BJ (cell line): ENCODE data around the gene SRI. TPM values are rescaled to one million over a fixed set of nuclear protein-coding genes. Genes with fewer than 3 reads are reported as not detected.

ENCODE experiments used
- CTCF ChIA-PET: fragments of 350-600 bp; formaldehyde crosslinking; extraction: SDS; loops from one replicate; lab custom pipeline; 2021; ENCODE audit warnings: antibody characterized with exemption, inconsistent platforms; lab: Yijun Ruan, JAX
- POLR2A ChIA-PET: fragments of 300-600 bp; sonication (Branson Sonifier 250); formaldehyde crosslinking; extraction: SDS; loops from one replicate; lab custom pipeline; 2021; ENCODE audit warnings: antibody characterized with exemption; lab: Charles Lee
- DNase-seq: peaks from one replicate; pipeline ENCODE4 v3.0.0-alpha.2; 2011; ENCODE audit warnings: low read depth
- H3K27me3 ChIP-seq: 2 replicates; pipeline ENCODE4 v1.6.0; 2011; ENCODE audit warnings: low read length; ENCODE audit not compliant: control insufficient read depth, insufficient read depth
- H3K36me3 ChIP-seq: 2 replicates; pipeline ENCODE4 v1.5.1; 2011; ENCODE audit warnings: low read length; ENCODE audit not compliant: control insufficient read depth, insufficient read depth
- H3K4me3 ChIP-seq: 2 replicates; pipeline ENCODE4 v1.5.1; 2011; ENCODE audit warnings: low read depth, mild to moderate bottlenecking, control low read depth, low read length
- polyA plus RNA-seq: library from polyadenylated mRNA; depleted of rRNA; stranded (reverse); fragments of >200 nt; gene quantifications from 2 replicates; pipeline ENCODE4 v1.2.3, GENCODE V29; 2011
- TF ChIP-seq, protein P1 (sequence below): IDR thresholded peaks from 2 replicates; pipeline ENCODE4 v1.5.1; 2011; ENCODE audit warnings: low read depth, mild to moderate bottlenecking, control low read depth, inconsistent platforms, low read length, moderate library complexity; ENCODE audit not compliant: insufficient read depth

The SRI gene
- polyA plus RNA-seq, 1 experiment = 61.8 TPM

DNA sequence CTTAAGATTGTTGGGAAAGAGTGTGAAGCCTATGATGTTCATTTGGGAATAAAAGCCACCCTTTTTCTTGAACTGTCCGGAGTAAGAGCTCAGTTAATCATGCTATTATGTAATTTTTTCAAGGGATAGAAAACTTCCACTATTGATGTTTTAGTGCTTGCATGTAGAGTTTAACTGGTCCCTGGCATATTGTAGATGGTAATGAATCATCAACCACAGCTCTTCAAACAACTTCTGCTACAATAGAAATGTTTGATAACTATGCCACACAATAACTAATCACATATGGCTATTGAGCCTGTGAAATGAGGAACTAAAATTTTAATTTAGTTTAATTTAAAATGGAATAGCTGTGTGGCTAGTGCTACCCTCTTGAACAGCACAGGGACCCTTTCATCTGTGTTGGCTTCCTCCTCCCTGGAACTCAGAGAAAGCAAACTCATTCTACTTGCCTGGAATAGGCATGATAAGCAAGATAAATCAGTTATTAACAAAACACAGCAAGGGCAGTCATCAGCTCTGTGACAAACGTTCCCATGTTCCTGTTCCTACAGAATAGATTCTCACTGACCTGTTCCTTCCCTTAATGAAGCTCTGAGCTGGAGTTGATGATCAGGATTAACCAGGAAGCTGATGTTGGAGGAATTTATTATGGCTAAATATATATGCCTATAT is 4.9 kb upstream of the SRI start:
- DNase-seq = no peak
- Histone ChIP-seq H3K4me3 (no peak overlapping the region), H3K36me3 (no peaks in the 10 kb centered on the region), H3K27me3 (no peaks in the 10 kb centered on the region)
- TF ChIP-seq, protein P1, sequence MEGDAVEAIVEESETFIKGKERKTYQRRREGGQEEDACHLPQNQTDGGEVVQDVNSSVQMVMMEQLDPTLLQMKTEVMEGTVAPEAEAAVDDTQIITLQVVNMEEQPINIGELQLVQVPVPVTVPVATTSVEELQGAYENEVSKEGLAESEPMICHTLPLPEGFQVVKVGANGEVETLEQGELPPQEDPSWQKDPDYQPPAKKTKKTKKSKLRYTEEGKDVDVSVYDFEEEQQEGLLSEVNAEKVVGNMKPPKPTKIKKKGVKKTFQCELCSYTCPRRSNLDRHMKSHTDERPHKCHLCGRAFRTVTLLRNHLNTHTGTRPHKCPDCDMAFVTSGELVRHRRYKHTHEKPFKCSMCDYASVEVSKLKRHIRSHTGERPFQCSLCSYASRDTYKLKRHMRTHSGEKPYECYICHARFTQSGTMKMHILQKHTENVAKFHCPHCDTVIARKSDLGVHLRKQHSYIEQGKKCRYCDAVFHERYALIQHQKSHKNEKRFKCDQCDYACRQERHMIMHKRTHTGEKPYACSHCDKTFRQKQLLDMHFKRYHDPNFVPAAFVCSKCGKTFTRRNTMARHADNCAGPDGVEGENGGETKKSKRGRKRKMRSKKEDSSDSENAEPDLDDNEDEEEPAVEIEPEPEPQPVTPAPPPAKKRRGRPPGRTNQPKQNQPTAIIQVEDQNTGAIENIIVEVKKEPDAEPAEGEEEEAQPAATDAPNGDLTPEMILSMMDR = no peak
- ChIA-PET POLR2A (no interaction called here), CTCF (interaction anchor here (0.6 to 1.8 kb wide), 2 partner anchors 13 to 19 kb away, joined by 3 to 5 read pairs; no protein-coding TSS in a partner anchor)

DNA sequence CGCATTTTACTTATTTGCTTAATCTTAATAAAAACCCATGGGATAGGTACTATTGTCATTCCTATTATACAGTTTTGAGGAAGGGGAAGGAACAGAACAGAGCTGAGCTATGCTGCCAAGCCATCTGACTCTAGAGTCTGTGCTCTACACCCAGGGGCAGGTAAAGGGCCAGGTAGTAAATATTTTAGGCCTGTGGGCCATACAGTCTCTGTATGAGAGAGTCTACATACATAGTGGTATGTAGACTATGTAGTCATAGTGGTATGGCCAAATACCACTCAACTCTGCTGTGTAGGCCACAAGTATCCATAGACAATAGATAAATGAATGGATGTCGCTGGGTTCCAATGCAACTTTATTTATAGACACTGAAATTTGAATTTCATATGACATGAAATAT is 3.4 kb upstream of the SRI start:
- H3K27me3 ChIP-seq = no peaks in the 10 kb centered on the region
- CTCF ChIA-PET = no interaction called here
- H3K4me3 ChIP-seq = no peak overlapping the region
- no peak for DNase-seq
- POLR2A ChIA-PET = no interaction called here
- TF ChIP-seq, protein P1 = no peak
- no peaks in the 10 kb centered on the region for H3K36me3 ChIP-seq

DNA sequence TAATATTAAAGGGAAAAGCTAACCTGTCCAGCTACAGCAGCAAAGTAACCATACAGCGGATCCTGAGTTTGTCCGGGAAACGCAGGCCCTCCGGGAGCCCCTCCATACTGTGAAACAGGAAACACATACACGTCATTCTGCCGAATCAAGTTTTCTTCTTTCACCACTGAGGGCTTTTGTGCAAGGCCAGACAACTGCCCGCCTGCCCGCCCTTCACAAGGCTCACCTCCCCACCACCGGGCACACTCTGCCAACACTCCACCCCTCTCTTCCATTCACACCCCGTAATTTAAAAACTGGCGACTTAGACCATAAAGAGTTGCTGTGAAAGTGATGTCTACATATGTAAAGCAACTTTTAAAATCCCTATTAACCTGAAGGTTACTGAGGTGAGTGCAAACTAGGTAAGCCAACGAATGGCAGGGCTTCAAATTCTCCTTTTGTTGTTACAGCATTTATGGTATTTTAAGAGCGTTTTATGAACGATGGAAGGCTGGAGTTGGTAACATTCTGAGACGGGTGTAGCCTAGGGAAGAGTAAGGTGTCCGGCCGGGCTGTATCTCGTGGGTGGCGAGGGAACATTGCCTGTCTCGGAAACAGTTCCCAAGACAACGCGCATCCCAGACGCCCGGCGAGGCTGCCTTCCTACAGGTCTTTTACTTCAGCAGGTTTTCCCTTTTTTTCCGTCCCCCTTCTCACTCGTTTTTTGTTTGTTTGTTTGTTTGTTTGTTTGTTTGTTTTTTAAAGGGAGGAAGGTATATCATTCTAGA is 817 bp downstream of the SRI start:
- TF ChIP-seq, protein P1 = no peak
- CTCF ChIA-PET = no interaction called here
- peaks cover 9% of the 10 kb centered on the region for H3K36me3 ChIP-seq
- H3K27me3 ChIP-seq = no peaks in the 10 kb centered on the region
- no peak for DNase-seq
- H3K4me3 ChIP-seq = peak overlapping the region; percentile 98
- POLR2A ChIA-PET = no interaction called here

DNA sequence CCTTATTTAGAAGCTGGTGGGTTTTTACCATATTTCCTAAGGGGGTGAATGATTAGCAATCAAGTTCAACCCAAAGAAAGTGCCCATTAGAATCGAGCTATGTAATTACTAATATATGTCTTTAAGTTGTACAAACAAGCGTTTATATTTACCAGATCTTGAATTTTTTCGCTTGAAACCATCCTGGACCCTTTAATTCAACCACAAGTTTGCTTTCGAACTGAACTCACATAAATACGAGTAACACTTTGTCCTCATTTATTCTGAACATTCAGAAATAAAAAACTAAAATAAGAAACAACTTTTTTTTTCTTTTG is 1.5 kb downstream of the SRI start:
- DNase-seq = no peak
- CTCF ChIA-PET = no interaction called here
- POLR2A ChIA-PET = no interaction called here
- peak overlapping the region; percentile 98 for H3K4me3 ChIP-seq
- TF ChIP-seq, protein P1 = no peak
- peaks cover 9% of the 10 kb centered on the region for H3K36me3 ChIP-seq
- H3K27me3 ChIP-seq = no peaks in the 10 kb centered on the region

DNA sequence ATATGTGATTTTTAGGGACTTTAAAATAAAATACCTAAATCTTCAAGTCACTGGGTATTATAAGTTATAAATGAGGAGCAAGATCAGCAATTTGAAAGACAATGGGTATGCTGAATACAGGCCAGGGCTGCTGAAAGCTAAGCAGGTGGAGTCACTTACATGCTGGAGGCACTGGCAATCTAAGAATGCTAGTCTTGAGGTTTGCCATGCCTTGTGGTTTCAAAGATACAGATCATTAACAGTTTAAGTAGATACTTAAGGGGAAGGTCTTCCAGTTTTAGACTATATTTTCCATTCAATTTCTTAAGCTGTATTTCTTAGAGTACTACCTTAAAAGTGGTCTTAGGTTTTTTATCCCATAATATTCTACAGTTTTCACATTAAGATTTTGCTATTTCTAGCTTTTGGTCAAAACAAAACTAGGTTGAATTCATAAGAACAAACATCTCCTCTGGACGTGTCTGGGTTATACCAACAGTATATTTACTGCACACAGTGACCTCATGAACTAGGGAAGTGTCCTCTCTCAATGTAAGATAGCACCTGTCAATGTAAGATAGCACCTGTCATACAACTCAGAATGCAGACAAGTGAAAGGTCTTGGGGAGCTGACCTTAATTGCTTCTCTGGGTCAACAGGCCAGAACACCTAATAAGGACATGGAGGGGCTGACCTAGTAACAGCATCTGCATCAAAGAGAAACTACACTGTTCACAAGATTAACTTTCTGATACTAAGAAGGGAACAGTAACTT is 2.0 kb downstream of the SRI start:
- ChIA-PET CTCF (no interaction called here), POLR2A (no interaction called here)
- H3K36me3 ChIP-seq = peaks cover 9% of the 10 kb centered on the region
- TF ChIP-seq, protein P1 = no peak
- DNase-seq = no peak
- no peak overlapping the region for H3K4me3 ChIP-seq
- H3K27me3 ChIP-seq = no peaks in the 10 kb centered on the region
